Endodermal cell (in vitro differentiated cells): Measurements from ENCODE around the gene ERAS. TPM values are rescaled to one million over a fixed set of nuclear protein-coding genes. Genes with fewer than 3 reads are reported as not detected.
A peak's percentile ranks its signal among the peaks of the same experiment; 100 is the strongest.
"Not testable (repeated sequence)": the region's sequence is repeated elsewhere in the genome, so short reads cannot be mapped to it uniquely, and the experiment has no call there.

Experiments
- DNase-seq: peaks from one replicate; pipeline ENCODE4 v3.0.0-alpha.2; 2017
- H3K27ac ChIP-seq: 2 replicates; pipeline ENCODE4 v1.5.1; 2013; ENCODE audit warnings: mild to moderate bottlenecking, low read depth, low read length, moderate library complexity
- H3K27me3 ChIP-seq: 2 replicates; pipeline ENCODE4 v1.6.1; 2013; ENCODE audit warnings: mild to moderate bottlenecking, low read length, moderate library complexity; ENCODE audit not compliant: insufficient read depth, control insufficient read depth, poor library complexity, severe bottlenecking
- H3K36me3 ChIP-seq: 2 replicates; pipeline ENCODE4 v1.7.0; 2013; ENCODE audit warnings: mild to moderate bottlenecking, low read length, moderate library complexity; ENCODE audit not compliant: control insufficient read depth, insufficient read depth
- H3K4me1 ChIP-seq: one replicate; pipeline ENCODE4 v1.7.0; 2013; ENCODE audit warnings: low read length; ENCODE audit not compliant: control insufficient read depth, insufficient read depth
- H3K4me3 ChIP-seq: 2 replicates; pipeline ENCODE4 v1.5.1; 2013; ENCODE audit warnings: mild to moderate bottlenecking, low read length, moderate library complexity
- H3K9ac ChIP-seq: 2 replicates; pipeline ENCODE4 v1.6.1; 2013; ENCODE audit warnings: mild to moderate bottlenecking, low read length, moderate library complexity; ENCODE audit not compliant: poor library complexity, severe bottlenecking; ENCODE audit errors: extremely low read depth
- H3K9me3 ChIP-seq: 2 replicates; pipeline ENCODE4 v1.6.1; 2013; ENCODE audit warnings: mild to moderate bottlenecking, low read length, moderate library complexity; ENCODE audit not compliant: control insufficient read depth
- H3K27ac Mint-ChIP-seq: 2 replicates; pipeline ENCODE4 v1.8.0; 2020; ENCODE audit warnings: mixed read lengths
- H3K27me3 Mint-ChIP-seq: 2 replicates; pipeline ENCODE4 v1.8.0; 2021; ENCODE audit warnings: mild to moderate bottlenecking, mixed read lengths; ENCODE audit not compliant: insufficient read depth
- H3K36me3 Mint-ChIP-seq: 2 replicates; pipeline ENCODE4 v1.8.0; 2020; ENCODE audit warnings: low read depth, mixed read lengths
- H3K4me1 Mint-ChIP-seq: 2 replicates; pipeline ENCODE4 v1.8.0; 2020; ENCODE audit warnings: mixed read lengths
- H3K4me3 Mint-ChIP-seq: 2 replicates; pipeline ENCODE4 v1.8.0; 2020; ENCODE audit warnings: mild to moderate bottlenecking, moderate library complexity, mixed read lengths
- H3K9me3 Mint-ChIP-seq: 2 replicates; pipeline ENCODE4 v1.8.0; 2020; ENCODE audit warnings: mild to moderate bottlenecking, mixed read lengths
- WGBS, 2 experiments: methylation state at CpG; one replicate each; pipeline versions ENCODE4 v1.1.5 to v1.1.7; 2013; ENCODE audit warnings: missing lambda C conversion rate in 2 of 2, mixed read lengths in 1 of 2; ENCODE audit not compliant: insufficient coverage in 1 of 2, insufficient read length in 1 of 2; 5-methylcytosine and 5-hydroxymethylcytosine counted together
- total RNA-seq, 2 donors: library from RNA; stranded (reverse); fragmentation: NEBNext Ultra II Directional in 1 of 2; extraction: Animal tissue kit (Norgen Biotek cat#: 25700) in 1 of 2; gene quantifications; 2 replicates in 1 of 2; 3 replicates in 1 of 2; pipeline ENCODE4 v1.2.1, GENCODE V29; 2021
- TF ChIP-seq, protein P1 (sequence below): fragments of 200-600 bp; sonication (generic); conservative IDR thresholded peaks from 2 replicates; pipeline ENCODE4 v1.5.0; 2021; ENCODE audit warnings: antibody characterized with exemption, mild to moderate bottlenecking

ERAS gene
- total RNA-seq, 2 donors from 2014 or later: not detected

DNA sequence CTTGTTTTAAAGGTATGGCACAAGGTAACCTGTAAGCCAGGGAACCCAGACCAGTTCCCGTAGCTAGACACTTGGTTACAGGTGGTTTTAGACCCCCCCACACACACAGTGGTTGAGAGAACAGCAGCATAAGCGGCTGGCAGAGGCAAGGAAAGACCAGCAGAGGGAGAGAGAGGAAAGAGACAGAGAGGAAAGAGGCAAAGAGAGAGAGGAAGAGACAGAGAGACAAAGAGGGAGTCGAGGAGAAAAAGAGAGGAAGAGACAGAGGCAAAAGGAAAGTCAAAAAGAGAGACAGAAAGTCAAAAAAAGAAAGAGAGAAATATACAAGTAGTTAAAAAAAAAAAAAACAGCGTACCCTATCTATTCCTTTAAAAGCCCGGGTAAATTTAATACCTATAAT is 28.6 kb downstream of the ERAS start:
- Histone ChIP-seq H3K27me3 (no peaks in the 10 kb centered on the region), H3K27ac (no peak overlapping the region), H3K4me1 (no peaks in the 10 kb centered on the region), H3K4me3 (no peak overlapping the region), H3K9me3 (peaks cover 4% of the 10 kb centered on the region), H3K36me3 (no peaks in the 10 kb centered on the region), H3K9ac (no peak overlapping the region)
- peaks cover 75% of the 10 kb centered on the region for H3K9me3 Mint-ChIP-seq
- WGBS, 2 experiments: 46% methylated on average over 2 of the region's 5 CpGs; no CpG with 5 or more reads in 1 of the 2 experiments
- peak; percentile 53 for DNase-seq
- H3K27ac Mint-ChIP-seq: peak overlapping the region; percentile 50
- H3K4me3 Mint-ChIP-seq: peak overlapping the region; percentile 22
- peaks cover 4% of the 10 kb centered on the region for H3K36me3 Mint-ChIP-seq
- TF ChIP-seq, protein P1, sequence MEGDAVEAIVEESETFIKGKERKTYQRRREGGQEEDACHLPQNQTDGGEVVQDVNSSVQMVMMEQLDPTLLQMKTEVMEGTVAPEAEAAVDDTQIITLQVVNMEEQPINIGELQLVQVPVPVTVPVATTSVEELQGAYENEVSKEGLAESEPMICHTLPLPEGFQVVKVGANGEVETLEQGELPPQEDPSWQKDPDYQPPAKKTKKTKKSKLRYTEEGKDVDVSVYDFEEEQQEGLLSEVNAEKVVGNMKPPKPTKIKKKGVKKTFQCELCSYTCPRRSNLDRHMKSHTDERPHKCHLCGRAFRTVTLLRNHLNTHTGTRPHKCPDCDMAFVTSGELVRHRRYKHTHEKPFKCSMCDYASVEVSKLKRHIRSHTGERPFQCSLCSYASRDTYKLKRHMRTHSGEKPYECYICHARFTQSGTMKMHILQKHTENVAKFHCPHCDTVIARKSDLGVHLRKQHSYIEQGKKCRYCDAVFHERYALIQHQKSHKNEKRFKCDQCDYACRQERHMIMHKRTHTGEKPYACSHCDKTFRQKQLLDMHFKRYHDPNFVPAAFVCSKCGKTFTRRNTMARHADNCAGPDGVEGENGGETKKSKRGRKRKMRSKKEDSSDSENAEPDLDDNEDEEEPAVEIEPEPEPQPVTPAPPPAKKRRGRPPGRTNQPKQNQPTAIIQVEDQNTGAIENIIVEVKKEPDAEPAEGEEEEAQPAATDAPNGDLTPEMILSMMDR: peak; percentile 60
- H3K4me1 Mint-ChIP-seq: peaks cover 5% of the 10 kb centered on the region
- no peaks in the 10 kb centered on the region for H3K27me3 Mint-ChIP-seq

- Histone ChIP-seq H3K4me1 (no peaks in the 10 kb centered on the region), H3K9ac (no peak overlapping the region), H3K9me3 (no peaks in the 10 kb centered on the region), H3K27me3 (no peaks in the 10 kb centered on the region), H3K27ac (no peak overlapping the region), H3K4me3 (no peak overlapping the region), H3K36me3 (no peaks in the 10 kb centered on the region)
- Mint-ChIP-seq H3K27ac (no peak overlapping the region), H3K4me3 (no peak overlapping the region), H3K9me3 (peaks cover 69% of the 10 kb centered on the region), H3K36me3 (peaks cover 2% of the 10 kb centered on the region), H3K4me1 (no peaks in the 10 kb centered on the region), H3K27me3 (peaks cover 5% of the 10 kb centered on the region)
- 87 to 93% methylated on average over 2 to 4 of the region's 4 CpGs for WGBS, 2 experiments
- TF ChIP-seq, protein P1: no peak
- no peak for DNase-seq
Measured at GRCh38 chrX:48864210-48864609, 37.9 kb downstream of the ERAS start.

GRCh38 chrX:48872017-48872416 is 45.7 kb downstream of the ERAS start:
- not testable (repeated sequence) for H3K36me3 Mint-ChIP-seq

GRCh38 chrX:48876944-48877343 is 50.6 kb downstream of the ERAS start:
- H3K4me1 ChIP-seq, H3K27ac ChIP-seq, H3K4me1 Mint-ChIP-seq, H3K27me3 ChIP-seq, DNase-seq, H3K4me3 Mint-ChIP-seq, H3K27ac Mint-ChIP-seq, H3K9ac ChIP-seq, H3K4me3 ChIP-seq, H3K27me3 Mint-ChIP-seq, H3K36me3 Mint-ChIP-seq, H3K9me3 ChIP-seq, H3K36me3 ChIP-seq: not testable (repeated sequence)
- whole genome bisulfite sequencing, 2 experiments: 100% methylated on average over 2 of the region's 4 CpGs; no CpG with 5 or more reads in 1 of the 2 experiments
- peaks cover 38% of the 10 kb centered on the region for H3K9me3 Mint-ChIP-seq

More at GRCh38 chrX:48872017-48872416, 45.7 kb downstream of the ERAS start:
- not testable (repeated sequence) for H3K27ac ChIP-seq, H3K9me3 ChIP-seq, H3K9ac ChIP-seq, H3K4me3 Mint-ChIP-seq, H3K4me1 Mint-ChIP-seq, H3K4me1 ChIP-seq, H3K27me3 ChIP-seq, H3K4me3 ChIP-seq, H3K27ac Mint-ChIP-seq, DNase-seq, H3K36me3 ChIP-seq
- no CpG with 5 or more reads among the region's 2 CpGs for WGBS, 2 experiments
- Mint-ChIP-seq H3K27me3 (peaks cover 17% of the 10 kb centered on the region), H3K9me3 (peaks cover 38% of the 10 kb centered on the region)

Other genes starting within 250 kb of the ERAS start
- 10 to 100 TPM; 51.3 to 51.9 TPM for gene WDR13, start 229.0 kb upstream of the ERAS start, total RNA-seq
- gene WAS, start 142.7 kb upstream of the ERAS start, total RNA-seq: under 1 TPM; 0.51 to 0.84 TPM
- 10 to 100 TPM in 1 of 2 donors, 1 to 10 TPM in 1; 7.8 to 10.6 TPM for gene SUV39H1, start 129.8 kb upstream of the ERAS start, total RNA-seq
- not detected for gene GLOD5, start 64.8 kb upstream of the ERAS start, total RNA-seq
- not detected for gene GATA1, start 39.9 kb upstream of the ERAS start, total RNA-seq
- gene HDAC6, start 24.4 kb upstream of the ERAS start, total RNA-seq: 100 to 1,000 TPM; 121 to 135 TPM
- gene PCSK1N, start 9.1 kb downstream of the ERAS start, total RNA-seq: 1 to 10 TPM; 2.9 to 4.0 TPM
- 10 to 100 TPM; 78.6 to 83.3 TPM for gene TIMM17B, start 71.3 kb downstream of the ERAS start, total RNA-seq
- gene PQBP1, start 71.4 kb downstream of the ERAS start, total RNA-seq: 10 to 100 TPM; 46.6 to 69.0 TPM
- 10 to 100 TPM; 22.8 to 24.7 TPM for gene SLC35A2, start 85.1 kb downstream of the ERAS start, total RNA-seq
- 10 to 100 TPM; 26.2 to 94.0 TPM for gene PIM2, start 92.5 kb downstream of the ERAS start, total RNA-seq
- gene OTUD5, start 131.1 kb downstream of the ERAS start, total RNA-seq: 10 to 100 TPM; 50.3 to 56.5 TPM
- 1 to 10 TPM; 3.6 to 7.0 TPM for gene KCND1, start 145.3 kb downstream of the ERAS start, total RNA-seq
- 10 to 100 TPM; 55.9 to 63.1 TPM for gene GRIPAP1, start 175.8 kb downstream of the ERAS start, total RNA-seq
- gene TFE3, start 216.8 kb downstream of the ERAS start, total RNA-seq: 10 to 100 TPM; 33.2 to 34.4 TPM
- gene CCDC120, start 232.5 kb downstream of the ERAS start, total RNA-seq: 10 to 100 TPM; 13.4 to 13.5 TPM
- gene PRAF2, start 247.5 kb downstream of the ERAS start, total RNA-seq: 10 to 100 TPM in 1 of 2 donors, 1 to 10 TPM in 1; 8.2 to 15.7 TPM